Measurements from ENCODE around the gene SMARCA2.

The SMARCA2 gene

DNA sequence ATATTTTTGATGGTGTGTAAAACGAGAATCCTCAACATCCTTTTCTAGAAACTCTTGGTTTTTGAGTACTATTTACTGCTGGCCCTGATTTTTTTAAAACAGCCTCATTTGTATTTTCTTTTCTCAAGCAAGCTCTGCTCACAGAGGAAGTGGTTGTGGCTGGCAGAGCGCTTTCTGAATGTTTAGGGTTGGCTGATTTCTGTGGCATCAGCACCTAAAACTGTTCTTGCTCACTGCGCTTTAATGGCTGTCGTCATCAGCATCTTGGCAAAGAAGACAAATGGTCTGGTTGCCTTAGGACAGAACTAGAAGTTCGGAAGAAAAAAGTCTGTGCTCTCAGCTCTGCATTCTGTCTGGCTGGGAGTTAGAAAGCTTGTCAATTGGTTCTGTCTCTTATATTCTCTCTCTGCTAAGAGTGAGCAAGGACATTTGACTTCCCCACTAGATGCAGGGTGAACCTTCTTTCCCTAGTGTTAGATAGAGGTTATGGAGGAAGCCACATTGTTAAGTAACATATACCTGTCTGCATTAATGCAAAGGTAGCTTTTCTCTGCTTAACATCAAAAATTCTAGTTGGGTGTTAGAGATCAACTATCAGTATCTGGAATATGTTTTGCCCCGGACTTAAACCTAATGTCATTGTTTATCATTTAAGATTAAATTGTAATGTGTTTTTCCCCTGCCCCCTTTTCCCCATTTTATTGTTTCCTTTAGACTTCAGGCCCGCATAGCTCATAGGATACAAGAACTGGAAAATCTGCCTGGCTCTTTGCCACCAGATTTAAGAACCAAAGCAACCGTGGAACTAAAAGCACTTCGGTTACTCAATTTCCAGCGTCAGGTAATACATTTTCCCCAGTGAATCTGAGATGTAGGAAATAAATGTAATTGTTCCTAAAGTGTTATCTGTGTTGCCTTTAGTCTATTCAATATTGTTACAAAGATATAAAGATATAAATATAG, 39.0 kb downstream of the SMARCA2 start:
- ChIA-PET POLR2A (interaction anchor here (0.6 kb wide), 1 partner anchor 1298 kb away, joined by 4 read pairs; no protein-coding TSS in a partner anchor), CTCF (interaction anchor here (0.8 to 1.5 kb wide), 10 partner anchors 8 to 43 kb away, joined by 3 to 4 read pairs (median 3); no protein-coding TSS in a partner anchor)
- TF ChIP-seq, protein P1, sequence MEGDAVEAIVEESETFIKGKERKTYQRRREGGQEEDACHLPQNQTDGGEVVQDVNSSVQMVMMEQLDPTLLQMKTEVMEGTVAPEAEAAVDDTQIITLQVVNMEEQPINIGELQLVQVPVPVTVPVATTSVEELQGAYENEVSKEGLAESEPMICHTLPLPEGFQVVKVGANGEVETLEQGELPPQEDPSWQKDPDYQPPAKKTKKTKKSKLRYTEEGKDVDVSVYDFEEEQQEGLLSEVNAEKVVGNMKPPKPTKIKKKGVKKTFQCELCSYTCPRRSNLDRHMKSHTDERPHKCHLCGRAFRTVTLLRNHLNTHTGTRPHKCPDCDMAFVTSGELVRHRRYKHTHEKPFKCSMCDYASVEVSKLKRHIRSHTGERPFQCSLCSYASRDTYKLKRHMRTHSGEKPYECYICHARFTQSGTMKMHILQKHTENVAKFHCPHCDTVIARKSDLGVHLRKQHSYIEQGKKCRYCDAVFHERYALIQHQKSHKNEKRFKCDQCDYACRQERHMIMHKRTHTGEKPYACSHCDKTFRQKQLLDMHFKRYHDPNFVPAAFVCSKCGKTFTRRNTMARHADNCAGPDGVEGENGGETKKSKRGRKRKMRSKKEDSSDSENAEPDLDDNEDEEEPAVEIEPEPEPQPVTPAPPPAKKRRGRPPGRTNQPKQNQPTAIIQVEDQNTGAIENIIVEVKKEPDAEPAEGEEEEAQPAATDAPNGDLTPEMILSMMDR (IDR thresholded peaks at IDR 0.05; ENCODE audit: control extremely low read depth, extremely low read depth, low read depth, missing control alignments) = no peak
- peak; percentile 45 for DNase-seq (ENCODE audit: extremely low spot score)

DNA sequence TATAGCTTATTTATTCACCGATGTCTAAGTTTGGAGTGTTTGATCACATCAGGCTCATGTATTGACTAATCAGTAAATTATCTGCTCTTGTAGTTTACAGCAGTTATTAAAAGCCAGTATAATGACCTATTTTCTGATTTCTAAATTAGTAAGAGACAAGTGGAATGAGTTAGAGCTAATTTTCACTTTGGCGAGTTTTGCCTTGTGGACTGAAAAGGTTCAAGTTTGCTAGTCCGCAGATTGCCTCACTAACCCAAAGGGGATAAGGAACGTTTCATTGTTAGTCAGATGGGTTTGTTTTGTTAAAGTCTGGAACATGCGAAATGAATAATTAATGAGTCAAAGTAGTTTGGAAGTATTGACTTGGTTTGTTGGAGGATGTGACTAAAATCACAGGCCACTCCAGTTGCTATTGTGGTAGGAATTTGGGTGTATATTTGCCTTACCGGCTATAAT, 40.1 kb downstream of the SMARCA2 start:
- TF ChIP-seq, protein P1 (IDR thresholded peaks at IDR 0.05; ENCODE audit: control extremely low read depth, extremely low read depth, low read depth, missing control alignments) = no peak
- CTCF ChIA-PET = interaction anchor here (0.7 to 1.7 kb wide), 7 partner anchors 9 to 32 kb away, joined by 3 to 5 read pairs (median 3); no protein-coding TSS in a partner anchor
- POLR2A ChIA-PET = no interaction called here
- DNase-seq (ENCODE audit: extremely low spot score) = peak; percentile 22

DNA sequence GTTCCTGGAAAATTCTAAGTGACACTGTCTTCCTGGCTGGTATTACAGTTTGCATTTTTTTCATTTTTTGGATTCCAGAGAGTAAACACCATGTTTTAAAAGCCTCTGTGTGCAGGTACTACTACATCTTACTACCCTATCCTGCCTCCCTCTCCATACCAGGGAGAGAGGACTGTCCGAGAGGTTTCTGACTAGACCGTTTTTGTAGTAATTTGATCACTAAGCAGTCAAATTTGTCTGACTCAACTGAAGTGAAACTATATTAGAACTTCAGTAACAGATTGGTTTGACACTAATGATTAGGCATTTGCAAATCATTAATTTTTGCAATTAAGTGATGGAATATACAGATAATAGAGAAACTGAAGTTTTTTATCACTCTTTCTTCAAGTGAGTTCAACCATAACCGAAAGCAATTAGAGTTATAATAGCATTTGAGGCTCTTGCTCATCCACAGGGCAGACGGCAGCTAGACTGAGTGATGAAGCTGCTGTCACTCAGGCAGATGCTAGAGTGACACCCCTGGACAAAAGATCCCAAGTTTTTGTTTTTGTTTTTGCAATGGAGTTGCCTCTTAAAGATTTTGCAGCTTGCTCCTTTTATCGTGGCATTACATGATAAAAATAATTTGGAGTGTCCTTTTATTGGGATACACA, 44.3 kb downstream of the SMARCA2 start:
- ChIA-PET CTCF (no interaction called here), POLR2A (no interaction called here)
- no peak for DNase-seq (ENCODE audit: extremely low spot score)
- TF ChIP-seq, protein P1 (IDR thresholded peaks at IDR 0.05; ENCODE audit: control extremely low read depth, extremely low read depth, low read depth, missing control alignments) = no peak

DNA sequence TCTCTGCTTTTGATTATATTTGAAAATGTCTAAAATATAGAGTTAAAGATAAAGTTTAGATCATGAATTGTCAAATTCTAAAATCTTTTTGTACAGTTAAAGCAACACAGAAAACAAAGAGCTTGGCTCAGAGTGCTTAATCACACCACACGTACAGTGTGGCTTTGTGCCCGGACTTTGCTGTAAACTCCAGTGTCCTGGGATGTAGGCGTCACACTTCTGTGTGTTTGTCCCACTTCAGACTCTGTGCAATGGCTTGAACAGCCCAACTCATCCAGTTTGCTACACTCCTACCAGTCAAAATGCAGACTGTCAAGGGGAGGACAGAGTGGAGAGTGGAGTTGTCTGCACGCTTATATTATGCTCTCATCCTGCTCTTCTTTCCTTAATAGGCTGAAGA, 45.3 kb downstream of the SMARCA2 start:
- CTCF ChIA-PET = interaction anchor here (0.7 to 1.3 kb wide), 2 partner anchors 12 to 15 kb away, joined by 3 read pairs; no protein-coding TSS in a partner anchor
- DNase-seq (ENCODE audit: extremely low spot score) = no peak
- POLR2A ChIA-PET = no interaction called here
- TF ChIP-seq, protein P1 (IDR thresholded peaks at IDR 0.05; ENCODE audit: control extremely low read depth, extremely low read depth, low read depth, missing control alignments) = no peak

DNA sequence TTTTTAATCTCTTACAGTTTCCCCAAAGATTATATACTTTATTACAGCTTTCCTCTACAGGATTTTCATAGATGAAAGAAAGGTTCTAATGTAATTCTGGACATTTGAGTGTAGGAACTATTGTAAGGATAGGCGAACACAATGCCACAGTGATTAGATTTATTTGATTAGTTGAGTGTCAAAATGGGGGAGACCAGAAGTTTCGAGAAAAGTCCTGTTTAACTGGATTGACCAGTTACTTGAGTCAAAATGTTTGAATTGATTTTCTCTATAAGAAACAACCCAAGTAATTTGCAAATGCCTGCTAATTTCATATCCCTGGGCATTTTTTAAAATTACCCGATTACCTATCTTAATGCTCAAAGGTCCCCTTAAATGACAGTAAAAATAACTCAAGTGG, 50.6 kb downstream of the SMARCA2 start:
- TF ChIP-seq, protein P1 (IDR thresholded peaks at IDR 0.05; ENCODE audit: control extremely low read depth, extremely low read depth, low read depth, missing control alignments) = no peak
- POLR2A ChIA-PET = no interaction called here
- no peak for DNase-seq (ENCODE audit: extremely low spot score)
- CTCF ChIA-PET = interaction anchor here (1.2 to 1.5 kb wide), 3 partner anchors 9 to 11 kb away, joined by 3 to 6 read pairs (median 3); no protein-coding TSS in a partner anchor
